Natural killer cell (primary cell): ENCODE measurements around the gene PTPN5. TPM values are rescaled to one million over a fixed set of nuclear protein-coding genes. Genes with fewer than 3 reads are reported as not detected.
"Not testable (repeated sequence)": the region's sequence is repeated elsewhere in the genome, so short reads cannot be mapped to it uniquely, and the experiment has no call there.

Experiments
- ATAC-seq, 3 donors: fragments of 150-1000 bp in 2 of 3; fragments of 200-7000 bp in 1 of 3; cut with Tn5 transposase; 1 replicate in 1 of 3; 2 replicates in 2 of 3; pipeline ENCODE4 v1.10.0; 2021; ENCODE audit warnings: mild to moderate bottlenecking in 2 of 3, moderate library complexity in 2 of 3
- DNase-seq, 2 donors: peaks; one replicate each; pipeline versions ENCODE4 v3.0.0 to v3.0.0-alpha.2; 2013 to 2021; ENCODE audit warnings: mixed read lengths in 1 of 2
- H3K27ac ChIP-seq: one replicate; pipeline ENCODE4 v1.5.1; 2013; ENCODE audit warnings: mild to moderate bottlenecking, low read length
- H3K27me3 ChIP-seq: one replicate; pipeline ENCODE4 v1.6.1; 2013; ENCODE audit warnings: low read length; ENCODE audit not compliant: control insufficient read depth, insufficient read depth
- H3K36me3 ChIP-seq: one replicate; pipeline ENCODE4 v1.6.1; 2013; ENCODE audit warnings: low read length; ENCODE audit not compliant: control insufficient read depth, insufficient read depth
- H3K4me1 ChIP-seq: one replicate; pipeline ENCODE4 v1.6.1; 2013; ENCODE audit warnings: low read length; ENCODE audit not compliant: control insufficient read depth, insufficient read depth
- H3K4me3 ChIP-seq: one replicate; pipeline ENCODE4 v1.5.1; 2013; ENCODE audit warnings: low read length
- H3K9me3 ChIP-seq: one replicate; pipeline ENCODE4 v1.6.1; 2013; ENCODE audit warnings: low read length; ENCODE audit not compliant: control insufficient read depth, insufficient read depth
- H3K27ac Mint-ChIP-seq, 2 donors: one replicate each; pipeline ENCODE4 v1.8.0; 2022; ENCODE audit warnings: mild to moderate bottlenecking in 2 of 2, mixed read lengths in 2 of 2, moderate library complexity in 1 of 2
- H3K27me3 Mint-ChIP-seq, 2 donors: one replicate each; pipeline ENCODE4 v1.8.0; 2022; ENCODE audit warnings: low read depth in 2 of 2, mixed read lengths in 2 of 2
- H3K36me3 Mint-ChIP-seq: one replicate; pipeline ENCODE4 v1.8.0; 2022; ENCODE audit warnings: mixed read lengths
- H3K4me1 Mint-ChIP-seq, 2 donors: one replicate each; pipeline ENCODE4 v1.8.0; 2022; ENCODE audit warnings: mixed read lengths in 2 of 2
- H3K4me3 Mint-ChIP-seq: one replicate; pipeline ENCODE4 v1.8.0; 2022; ENCODE audit warnings: mild to moderate bottlenecking, moderate library complexity, mixed read lengths
- H3K9me3 Mint-ChIP-seq, 2 donors: one replicate each; pipeline ENCODE4 v1.8.0; 2022; ENCODE audit warnings: mixed read lengths in 2 of 2
- CTCF ChIP-seq: fragments of 200-600 bp; IDR thresholded peaks from one replicate; pipeline ENCODE4 v1.8.0; 2022; ENCODE audit warnings: antibody characterized with exemption
- WGBS: methylation state at CpG from one replicate; pipeline ENCODE4 v1.1.7; 2013; ENCODE audit warnings: missing lambda C conversion rate; ENCODE audit not compliant: insufficient coverage; 5-methylcytosine and 5-hydroxymethylcytosine counted together
- intact Hi-C: fragments of 100-400 bp; cut with micrococcal nuclease; formaldehyde crosslinking; loops from one replicate; pipeline ENCODE4 v1.14.2; 2022
- total RNA-seq, 4 donors: library from RNA; stranded (reverse); fragments of 120-200 nt in 1 of 4; gene quantifications; one replicate each; pipeline versions ENCODE4 v1.2.3 to v1.2.4, GENCODE V29; 2013 to 2022

Gene PTPN5
- not detected for total RNA-seq
- total RNA-seq (2013): not detected

- 2% methylated on average over 94 of the region's 94 CpGs for WGBS
- DNase-seq (no peak), ATAC-seq (no peak)
- Mint-ChIP-seq H3K9me3 (no peaks in the 10 kb centered on the region), H3K27ac (no peak within 1 kb of the TSS), H3K4me1 (no peaks in the 10 kb centered on the region), H3K27me3 (peaks cover 45 to 46% of the 10 kb centered on the region in 2 donors), H3K36me3 (no peaks in the 10 kb centered on the region), H3K4me3 (no peak within 1 kb of the TSS)
- H3K27me3 ChIP-seq: no peaks in the 10 kb centered on the region
- intact Hi-C loops: no loop called here
- H3K36me3 ChIP-seq: no peaks in the 10 kb centered on the region
- no peak within 1 kb of the TSS for H3K4me3 ChIP-seq
- H3K9me3 ChIP-seq: no peaks in the 10 kb centered on the region
- no peak for TF ChIP-seq CTCF
- H3K4me1 ChIP-seq: no peaks in the 10 kb centered on the region
- H3K27ac ChIP-seq: no peak within 1 kb of the TSS
Measured at GRCh38 chr11:18791207-18791968, at the start of gene PTPN5. Gene PTPN5, minus strand, starts transcription at chr11:18791798. Its CDS starts 19,840 bp downstream, at chr11:18771958.

- no peaks in the 10 kb centered on the region for H3K4me1 ChIP-seq
- no peak for TF ChIP-seq CTCF
Measured at GRCh38 chr11:18836417-18836816, 44.8 kb upstream of the PTPN5 start.

GRCh38 chr11:18834754-18835466, 43.3 kb upstream of the PTPN5 start:
- Histone ChIP-seq H3K36me3 (no peaks in the 10 kb centered on the region), H3K4me1 (no peaks in the 10 kb centered on the region), H3K4me3 (no peak overlapping the region), H3K9me3 (peaks cover 3% of the 10 kb centered on the region), H3K27ac (no peak overlapping the region), H3K27me3 (peaks cover 2% of the 10 kb centered on the region)
- Mint-ChIP-seq H3K27me3 (peaks cover 17 to 33% of the 10 kb centered on the region in 2 donors), H3K36me3 (peaks cover 10% of the 10 kb centered on the region), H3K4me1 (no peaks in the 10 kb centered on the region), H3K4me3 (no peak overlapping the region), H3K9me3 (peaks cover 0 to 4% of the 10 kb centered on the region in 2 donors), H3K27ac (no peak overlapping the region)
- WGBS: 84% methylated on average over 5 of the region's 5 CpGs
- ATAC-seq (no peak), DNase-seq (no peak)
- intact Hi-C loops: no loop called here
- no peak for TF ChIP-seq CTCF

More at GRCh38 chr11:18836417-18836816, 44.8 kb upstream of the PTPN5 start:
- DNase-seq (no peak), ATAC-seq (no peak)
- no peak overlapping the region for H3K4me3 ChIP-seq
- intact Hi-C loops: no loop called here
- H3K4me3 Mint-ChIP-seq: no peak overlapping the region
- WGBS: 83% methylated on average over 2 of the region's 2 CpGs
- H3K27me3 Mint-ChIP-seq: peaks cover 16 to 32% of the 10 kb centered on the region in 2 donors
- no peaks in the 10 kb centered on the region for H3K36me3 Mint-ChIP-seq
- H3K9me3 ChIP-seq: peaks cover 3% of the 10 kb centered on the region
- no peaks in the 10 kb centered on the region for H3K4me1 Mint-ChIP-seq
- peaks cover 2% of the 10 kb centered on the region for H3K27me3 ChIP-seq
- no peak overlapping the region for H3K27ac Mint-ChIP-seq
- H3K9me3 Mint-ChIP-seq: peaks cover 6 to 9% of the 10 kb centered on the region in 2 donors
- no peak overlapping the region for H3K27ac ChIP-seq
- no peaks in the 10 kb centered on the region for H3K36me3 ChIP-seq

GRCh38 chr11:18820160-18820559, 28.6 kb upstream of the PTPN5 start:
- H3K9me3 ChIP-seq, intact Hi-C loops, H3K27me3 ChIP-seq, ATAC-seq, H3K4me3 ChIP-seq, H3K9me3 Mint-ChIP-seq, H3K4me1 Mint-ChIP-seq, H3K27ac Mint-ChIP-seq, H3K4me3 Mint-ChIP-seq, H3K4me1 ChIP-seq, DNase-seq, H3K36me3 Mint-ChIP-seq, H3K27ac ChIP-seq, H3K36me3 ChIP-seq: not testable (repeated sequence)
- H3K27me3 Mint-ChIP-seq: peaks cover 7 to 12% of the 10 kb centered on the region in 2 donors
- no CpG with 5 or more reads among the region's 1 CpG for WGBS
